ENCODE measurements around the gene SLC6A3.

DNA sequence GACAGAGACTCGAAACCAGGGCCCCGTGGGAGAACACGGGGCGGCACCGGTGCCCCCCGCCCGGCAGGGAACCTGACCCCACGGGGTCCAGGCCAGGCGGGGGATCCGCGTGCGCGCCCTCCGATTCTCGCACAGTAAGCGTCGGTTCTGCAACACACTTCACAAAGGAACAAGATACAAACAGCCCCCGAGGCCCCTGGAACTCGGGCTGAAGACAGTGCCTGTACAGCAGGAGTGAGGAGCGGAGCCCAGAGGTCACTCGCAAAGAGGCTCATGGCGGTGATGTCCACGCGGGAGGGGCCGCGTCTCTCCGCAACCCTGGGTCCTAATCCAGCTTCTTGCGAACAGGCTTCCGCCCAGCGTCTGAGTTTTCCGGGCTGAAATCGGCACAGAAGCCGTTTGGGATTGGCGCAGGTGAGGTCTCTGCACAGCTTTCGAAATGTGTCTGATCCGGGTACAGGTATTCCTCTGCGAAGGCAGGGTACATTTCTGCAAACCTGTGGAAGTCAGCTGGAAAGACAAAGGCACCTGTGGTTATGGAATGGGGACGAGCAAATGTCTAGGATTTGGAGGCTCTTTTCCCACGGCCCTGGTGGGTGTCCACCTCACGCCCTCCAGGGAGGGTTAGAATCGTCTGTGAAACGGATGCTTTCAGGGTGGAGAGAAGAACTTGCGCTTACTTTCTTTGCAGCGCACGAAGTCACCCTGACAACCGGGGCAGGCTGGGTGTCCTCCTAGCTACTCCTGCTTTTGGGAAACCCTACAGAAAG, 18.3 kb upstream of the SLC6A3 start:
- TF ChIP-seq, protein P1, sequence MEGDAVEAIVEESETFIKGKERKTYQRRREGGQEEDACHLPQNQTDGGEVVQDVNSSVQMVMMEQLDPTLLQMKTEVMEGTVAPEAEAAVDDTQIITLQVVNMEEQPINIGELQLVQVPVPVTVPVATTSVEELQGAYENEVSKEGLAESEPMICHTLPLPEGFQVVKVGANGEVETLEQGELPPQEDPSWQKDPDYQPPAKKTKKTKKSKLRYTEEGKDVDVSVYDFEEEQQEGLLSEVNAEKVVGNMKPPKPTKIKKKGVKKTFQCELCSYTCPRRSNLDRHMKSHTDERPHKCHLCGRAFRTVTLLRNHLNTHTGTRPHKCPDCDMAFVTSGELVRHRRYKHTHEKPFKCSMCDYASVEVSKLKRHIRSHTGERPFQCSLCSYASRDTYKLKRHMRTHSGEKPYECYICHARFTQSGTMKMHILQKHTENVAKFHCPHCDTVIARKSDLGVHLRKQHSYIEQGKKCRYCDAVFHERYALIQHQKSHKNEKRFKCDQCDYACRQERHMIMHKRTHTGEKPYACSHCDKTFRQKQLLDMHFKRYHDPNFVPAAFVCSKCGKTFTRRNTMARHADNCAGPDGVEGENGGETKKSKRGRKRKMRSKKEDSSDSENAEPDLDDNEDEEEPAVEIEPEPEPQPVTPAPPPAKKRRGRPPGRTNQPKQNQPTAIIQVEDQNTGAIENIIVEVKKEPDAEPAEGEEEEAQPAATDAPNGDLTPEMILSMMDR (IDR thresholded peaks at IDR 0.05), result no peak
- no peak for TF ChIP-seq EZH2 (IDR thresholded peaks at IDR 0.05; ENCODE audit: borderline replicate concordance, insufficient read depth, low read depth, low read length, poor library complexity, severe bottlenecking)

All from B cell (primary cell).